A673 (cell line): ENCODE measurements around the gene EXOC6B.

Experiments used
- EZH2 ChIP-seq: fragments of 200-600 bp; sonication (generic); IDR thresholded peaks from 2 replicates; pipeline ENCODE4 v1.6.1; 2017; ENCODE audit warnings: borderline replicate concordance, low read depth, mild to moderate bottlenecking, mixed read lengths, antibody characterized with exemption, low read length; ENCODE audit not compliant: poor library complexity, severe bottlenecking
- TF ChIP-seq, protein P1 (sequence below): fragments of 300-800, 200-600 bp; sonication (generic); conservative IDR thresholded peaks from 2 replicates; pipeline ENCODE4 v1.5.1; 2017; ENCODE audit warnings: low read depth, mild to moderate bottlenecking, antibody characterized with exemption, low read length, moderate library complexity, mixed read lengths

DNA sequence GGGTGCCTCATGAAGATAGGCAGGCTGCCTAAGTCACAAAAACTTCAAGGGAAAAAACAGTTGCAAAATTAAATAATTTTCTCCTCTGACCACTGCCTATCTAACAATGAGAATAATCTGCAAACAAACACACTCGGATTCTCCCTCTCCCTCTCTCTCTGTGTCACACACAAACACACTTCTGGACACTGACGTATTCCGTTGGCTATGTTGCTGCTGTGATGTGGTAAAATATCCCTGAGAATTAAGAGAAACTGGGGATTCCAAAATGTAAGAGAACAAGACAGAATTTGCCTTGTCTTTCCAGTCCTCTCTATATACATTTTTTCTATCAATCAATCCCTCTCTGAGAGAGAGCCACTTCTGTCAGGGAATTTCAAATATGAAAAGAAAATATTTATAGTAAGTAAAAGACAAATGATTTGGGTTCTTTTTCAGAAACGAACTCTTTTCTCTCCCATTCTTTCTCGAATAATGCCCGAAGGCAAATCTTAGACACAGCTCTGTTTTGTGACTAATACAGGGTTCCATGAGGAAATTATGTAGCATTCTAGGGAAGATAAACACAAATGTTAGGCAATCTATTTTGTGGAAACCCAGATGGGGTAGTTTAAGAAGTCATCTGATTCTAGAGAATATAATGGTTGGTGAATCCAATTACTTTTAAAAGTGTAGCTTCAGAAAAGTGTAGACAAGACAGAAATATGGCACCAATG is 367.9 kb downstream of the EXOC6B start:
- TF ChIP-seq, protein P1, sequence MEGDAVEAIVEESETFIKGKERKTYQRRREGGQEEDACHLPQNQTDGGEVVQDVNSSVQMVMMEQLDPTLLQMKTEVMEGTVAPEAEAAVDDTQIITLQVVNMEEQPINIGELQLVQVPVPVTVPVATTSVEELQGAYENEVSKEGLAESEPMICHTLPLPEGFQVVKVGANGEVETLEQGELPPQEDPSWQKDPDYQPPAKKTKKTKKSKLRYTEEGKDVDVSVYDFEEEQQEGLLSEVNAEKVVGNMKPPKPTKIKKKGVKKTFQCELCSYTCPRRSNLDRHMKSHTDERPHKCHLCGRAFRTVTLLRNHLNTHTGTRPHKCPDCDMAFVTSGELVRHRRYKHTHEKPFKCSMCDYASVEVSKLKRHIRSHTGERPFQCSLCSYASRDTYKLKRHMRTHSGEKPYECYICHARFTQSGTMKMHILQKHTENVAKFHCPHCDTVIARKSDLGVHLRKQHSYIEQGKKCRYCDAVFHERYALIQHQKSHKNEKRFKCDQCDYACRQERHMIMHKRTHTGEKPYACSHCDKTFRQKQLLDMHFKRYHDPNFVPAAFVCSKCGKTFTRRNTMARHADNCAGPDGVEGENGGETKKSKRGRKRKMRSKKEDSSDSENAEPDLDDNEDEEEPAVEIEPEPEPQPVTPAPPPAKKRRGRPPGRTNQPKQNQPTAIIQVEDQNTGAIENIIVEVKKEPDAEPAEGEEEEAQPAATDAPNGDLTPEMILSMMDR: no peak
- TF ChIP-seq EZH2: no peak
